ENCODE results near the gene RSKR. TPM values are rescaled to one million over a fixed set of nuclear protein-coding genes. Genes with fewer than 3 reads are reported as not detected.

Gene RSKR
- total and polyA plus RNA-seq, 10 donors = 2.1 to 30.9 (median 15.1) TPM

GRCh38 chr17:28644787-28645575 lies 31.0 kb upstream of the RSKR start, which contains the start of gene BLTP2:
Gene BLTP2, minus strand, starts transcription at chr17:28645158. Its CDS starts 102 bp downstream, at chr17:28645056.
- peak within 1 kb of the TSS; percentile 93 to 99 (median 96) for H3K27ac ChIP-seq
- no peaks in the 10 kb centered on the region for H3K27me3 ChIP-seq (replicated peaks in 1 of 7)
- H3K9me3 ChIP-seq = no peaks in the 10 kb centered on the region
- 0 to 1% (median 0%) methylated on average over 50 to 89 of the region's 89 CpGs for WGBS, 5 donors
- H3K4me3 ChIP-seq = peak within 1 kb of the TSS; percentile 68 to 97 (median 90)
- intact Hi-C loops (cut with DNase I; ENCODE audit: low total_unique reads) = no loop called here
- H3K4me1 ChIP-seq = peaks cover 31 to 72% (median 52%) of the 10 kb centered on the region in 6 donors
- TF ChIP-seq CTCF (IDR thresholded peaks at IDR 0.05 in 8 of 11, conservative IDR thresholded peaks at IDR 0.05 in 3 of 11) = peak in 7 of 11 experiments; percentile 6 to 31 (median 16)
- TF ChIP-seq POLR2A (IDR thresholded peaks at IDR 0.05) = peak; percentile 53 to 72 (median 66)
- TF ChIP-seq POLR2AphosphoS5 (IDR thresholded peaks at IDR 0.05) = peak; percentile 96 to 97 (median 97)
- DNase-seq = peak; percentile 100
- H3K36me3 ChIP-seq = peaks cover 2 to 62% (median 48%) of the 10 kb centered on the region in 6 donors

GRCh38 chr17:28643983-28644786 lies 30.2 kb upstream of the RSKR start:
- 0 to 1% (median 1%) methylated on average over 17 to 18 of the region's 18 CpGs for WGBS, 5 donors
- peak; percentile 84 for DNase-seq

DNA sequence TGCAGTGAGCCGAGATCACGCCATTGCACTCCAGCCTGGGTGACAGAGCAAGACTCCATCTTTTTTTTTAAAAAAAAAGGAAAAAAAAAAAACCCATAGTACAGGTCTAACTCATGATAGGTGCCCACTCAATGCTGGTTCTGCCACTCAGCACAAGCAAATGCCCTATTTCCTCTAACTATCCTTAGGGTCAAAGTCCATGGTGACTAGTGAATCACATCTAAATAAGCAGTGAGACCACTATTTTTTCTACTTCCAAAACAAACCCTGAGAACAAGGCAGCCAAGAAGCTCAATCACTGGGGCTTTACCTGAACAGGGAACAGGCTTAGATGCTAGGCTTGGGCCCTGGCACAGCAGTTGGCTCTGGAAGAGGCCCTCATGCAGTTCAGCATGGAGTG lies 27.6 kb upstream of the RSKR start:
- Histone ChIP-seq H3K9me3 (no peaks in the 10 kb centered on the region), H3K27me3 (replicated peaks in 1 of 7) (no peaks in the 10 kb centered on the region), H3K4me1 (peaks cover 27 to 55% (median 42%) of the 10 kb centered on the region in 6 donors), H3K4me3 (no peak overlapping the region), H3K27ac (no peak overlapping the region), H3K36me3 (peaks cover 11 to 70% (median 68%) of the 10 kb centered on the region in 6 donors)
- intact Hi-C loops (cut with DNase I; ENCODE audit: low total_unique reads) = no loop called here
- TF ChIP-seq CTCF (IDR thresholded peaks at IDR 0.05 in 8 of 11, conservative IDR thresholded peaks at IDR 0.05 in 3 of 11) = no peak
- TF ChIP-seq POLR2A (IDR thresholded peaks at IDR 0.05) = no peak
- TF ChIP-seq POLR2AphosphoS5 (IDR thresholded peaks at IDR 0.05) = no peak
- DNase-seq = no peak
- 70 to 98% (median 91%) methylated on average over 2 of the region's 2 CpGs for WGBS, 5 donors

More at GRCh38 chr17:28643983-28644786, 30.2 kb upstream of the RSKR start:
- peak overlapping the region; percentile 68 to 97 (median 90) for H3K4me3 ChIP-seq
- intact Hi-C loops (cut with DNase I; ENCODE audit: low total_unique reads) = no loop called here
- TF ChIP-seq CTCF (IDR thresholded peaks at IDR 0.05 in 8 of 11, conservative IDR thresholded peaks at IDR 0.05 in 3 of 11) = peak; percentile 35 to 76 (median 52)
- TF ChIP-seq POLR2A (IDR thresholded peaks at IDR 0.05) = no peak
- peak in 1 of 3 donors; percentile 25 for TF ChIP-seq POLR2AphosphoS5 (IDR thresholded peaks at IDR 0.05)
- H3K27me3 ChIP-seq (replicated peaks in 1 of 7) = no peaks in the 10 kb centered on the region
- H3K27ac ChIP-seq = peak overlapping the region; percentile 93 to 99 (median 96)
- no peaks in the 10 kb centered on the region for H3K9me3 ChIP-seq
- H3K4me1 ChIP-seq = peaks cover 31 to 72% (median 52%) of the 10 kb centered on the region in 6 donors
- peaks cover 2 to 62% (median 55%) of the 10 kb centered on the region in 6 donors for H3K36me3 ChIP-seq

Measured in spleen (tissue), 11 donors.